Measurements from ENCODE around the gene DOK1.

The DOK1 gene

GRCh38 chr2:74525717-74526648, 28.5 kb upstream of the DOK1 start, which contains the start of gene DQX1:
TSS of gene DQX1 (minus strand) at chr2:74526231. CDS start at chr2:74525729, 502 bp downstream.
- DNase-seq, result peak; percentile 57 to 72 (median 63)

- DNase-seq, result no peak
Measured at GRCh38 chr2:74526649-74527230, 27.8 kb upstream of the DOK1 start.

GRCh38 chr2:74527741-74528140, 26.8 kb upstream of the DOK1 start:
- DNase-seq, result no peak

GRCh38 chr2:74528600-74529356, 25.7 kb upstream of the DOK1 start:
- no peak for DNase-seq

GRCh38 chr2:74529357-74530238, 24.9 kb upstream of the DOK1 start, which contains the start of the genes AUP1 and HTRA2:
TSS of gene AUP1 (minus strand) at chr2:74529706. CDS start at chr2:74529629, 77 bp downstream.
TSS of gene HTRA2 (plus strand) at chr2:74529933. CDS start at chr2:74530007, 74 bp downstream.
- DNase-seq, result peak; percentile 99 to 100 (median 99)

GRCh38 chr2:74530239-74531187, 24.0 kb upstream of the DOK1 start:
- peak; percentile 78 to 83 (median 82) for DNase-seq

GRCh38 chr2:74531666-74532065, 22.9 kb upstream of the DOK1 start:
- DNase-seq, result no peak

- peak; percentile 56 to 78 (median 68) for DNase-seq
Measured at GRCh38 chr2:74532222-74532621, 22.3 kb upstream of the DOK1 start.

GRCh38 chr2:74533464-74533863, 21.1 kb upstream of the DOK1 start:
- DNase-seq, result no peak

GRCh38 chr2:74534411-74534810, 20.1 kb upstream of the DOK1 start:
- DNase-seq, result no peak

- no peak for DNase-seq
Measured at GRCh38 chr2:74535440-74535965, 19.0 kb upstream of the DOK1 start.

- no peak for DNase-seq
Measured at GRCh38 chr2:74536166-74536950, 18.2 kb upstream of the DOK1 start.

- DNase-seq, result no peak
Measured at GRCh38 chr2:74537140-74537539, 17.4 kb upstream of the DOK1 start.

GRCh38 chr2:74538881-74539339, 15.6 kb upstream of the DOK1 start:
- DNase-seq, result no peak

- DNase-seq, result no peak
Measured at GRCh38 chr2:74540291-74540690, 14.2 kb upstream of the DOK1 start.

- DNase-seq, result no peak
Measured at GRCh38 chr2:74542978-74543377, 11.5 kb upstream of the DOK1 start.

- DNase-seq, result no peak
Measured at GRCh38 chr2:74544634-74545033, 9.9 kb upstream of the DOK1 start.

GRCh38 chr2:74546004-74546403, 8.5 kb upstream of the DOK1 start:
- no peak for DNase-seq

GRCh38 chr2:74548285-74548899, 6.1 kb upstream of the DOK1 start:
- DNase-seq, result no peak

Measured in suppressor macrophage treated with lipopolysaccharide for 1 hour (primary cell).